ENCODE measurements around the gene CRY1. TPM values are rescaled to one million over a fixed set of nuclear protein-coding genes. Genes with fewer than 3 reads are reported as not detected.

CRY1 gene
- total RNA-seq, 4 donors from 2014 or later: 23.7 to 51.2 (median 40.1) TPM

DNA sequence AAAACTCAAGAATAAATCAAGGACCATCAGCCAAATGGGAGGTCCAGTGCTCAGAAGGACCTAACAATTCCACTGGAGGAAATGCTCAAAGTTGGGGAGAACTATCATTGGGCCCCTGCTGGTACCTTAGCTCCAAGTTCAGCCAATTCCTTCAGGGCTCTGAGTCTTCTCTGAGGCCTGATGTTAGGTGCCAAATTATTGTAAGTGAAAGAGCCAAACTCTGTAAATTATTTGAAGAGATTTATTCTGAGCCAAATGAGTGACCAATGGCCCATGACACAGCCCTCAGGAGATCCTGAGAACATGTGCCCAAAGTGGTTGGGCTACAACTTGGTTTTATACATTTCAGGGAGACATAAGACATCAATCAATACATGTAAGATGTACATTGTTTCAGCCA lies 145.9 kb downstream of the CRY1 start:
- H3K36me3 ChIP-seq: no peaks in the 10 kb centered on the region
- H3K27me3 ChIP-seq: no peaks in the 10 kb centered on the region
- no peaks in the 10 kb centered on the region for H3K9me3 ChIP-seq
- H3K4me1 ChIP-seq: no peaks in the 10 kb centered on the region
- ATAC-seq: no peak
- no peak overlapping the region for H3K4me3 ChIP-seq
- TF ChIP-seq EP300 (IDR thresholded peaks at IDR 0.05): no peak
- TF ChIP-seq POLR2AphosphoS5 (IDR thresholded peaks at IDR 0.05): no peak
- H3K27ac ChIP-seq: no peak overlapping the region

DNA sequence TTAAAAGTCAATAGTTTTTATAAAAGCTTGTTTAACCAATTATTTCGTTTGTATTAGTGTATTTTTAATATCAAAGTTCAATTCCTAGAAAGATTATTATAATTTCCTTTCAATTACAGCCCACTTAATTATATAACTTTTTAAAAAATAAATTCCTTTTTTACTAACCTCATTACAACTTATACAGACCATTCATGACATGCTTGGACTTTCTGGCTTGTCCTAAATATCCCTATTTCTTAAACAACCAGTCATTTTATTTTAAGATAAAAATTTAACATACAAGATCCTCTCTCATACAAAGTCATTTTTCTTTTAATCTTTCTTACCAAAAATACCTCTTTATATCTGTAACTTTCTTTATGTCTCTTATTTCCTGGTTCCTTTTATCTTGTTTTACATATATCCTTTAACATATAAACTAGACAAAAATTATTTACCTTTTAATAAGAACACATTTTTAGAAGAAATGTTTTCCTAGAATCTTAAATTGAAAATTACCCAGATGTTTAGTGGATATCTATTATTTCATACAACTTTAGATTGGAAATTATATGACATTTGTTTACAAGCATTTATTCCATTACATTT lies 148.0 kb downstream of the CRY1 start:
- no peak for ATAC-seq
- WGBS, 2 donors (ENCODE audit: low coverage in 1 of 2): 24 to 33% methylated on average over 1 of the region's 1 CpG
- Histone ChIP-seq H3K27me3 (no peaks in the 10 kb centered on the region), H3K36me3 (no peaks in the 10 kb centered on the region), H3K4me3 (no peak overlapping the region), H3K27ac (no peak overlapping the region), H3K4me1 (no peaks in the 10 kb centered on the region), H3K9me3 (no peaks in the 10 kb centered on the region)
- TF ChIP-seq EP300 (IDR thresholded peaks at IDR 0.05): no peak

DNA sequence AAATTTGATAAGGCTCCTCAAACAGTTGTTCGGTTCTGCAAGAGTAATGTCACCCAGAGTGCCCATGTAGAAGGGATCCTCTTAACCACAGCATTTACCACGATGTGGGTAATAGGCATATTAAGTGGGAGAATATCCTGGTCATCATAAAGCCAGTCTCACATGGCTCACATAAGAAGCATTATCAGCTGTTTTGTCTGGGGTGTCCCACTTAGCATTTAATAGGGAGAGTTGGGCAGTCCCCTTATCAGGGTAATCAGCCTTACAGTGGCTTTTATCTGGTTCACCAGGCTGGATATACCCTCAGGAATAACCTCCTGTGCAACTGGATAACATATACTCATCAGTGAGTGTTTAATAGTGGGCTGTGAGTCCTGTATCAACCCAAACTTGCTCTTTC lies 150.6 kb downstream of the CRY1 start:
- no peak overlapping the region for H3K4me3 ChIP-seq
- H3K4me1 ChIP-seq: no peaks in the 10 kb centered on the region
- H3K27ac ChIP-seq: no peak overlapping the region
- WGBS, 2 donors (ENCODE audit: low coverage in 1 of 2): 90 to 93% methylated on average over 2 of the region's 2 CpGs
- no peaks in the 10 kb centered on the region for H3K27me3 ChIP-seq
- TF ChIP-seq, protein P1, sequence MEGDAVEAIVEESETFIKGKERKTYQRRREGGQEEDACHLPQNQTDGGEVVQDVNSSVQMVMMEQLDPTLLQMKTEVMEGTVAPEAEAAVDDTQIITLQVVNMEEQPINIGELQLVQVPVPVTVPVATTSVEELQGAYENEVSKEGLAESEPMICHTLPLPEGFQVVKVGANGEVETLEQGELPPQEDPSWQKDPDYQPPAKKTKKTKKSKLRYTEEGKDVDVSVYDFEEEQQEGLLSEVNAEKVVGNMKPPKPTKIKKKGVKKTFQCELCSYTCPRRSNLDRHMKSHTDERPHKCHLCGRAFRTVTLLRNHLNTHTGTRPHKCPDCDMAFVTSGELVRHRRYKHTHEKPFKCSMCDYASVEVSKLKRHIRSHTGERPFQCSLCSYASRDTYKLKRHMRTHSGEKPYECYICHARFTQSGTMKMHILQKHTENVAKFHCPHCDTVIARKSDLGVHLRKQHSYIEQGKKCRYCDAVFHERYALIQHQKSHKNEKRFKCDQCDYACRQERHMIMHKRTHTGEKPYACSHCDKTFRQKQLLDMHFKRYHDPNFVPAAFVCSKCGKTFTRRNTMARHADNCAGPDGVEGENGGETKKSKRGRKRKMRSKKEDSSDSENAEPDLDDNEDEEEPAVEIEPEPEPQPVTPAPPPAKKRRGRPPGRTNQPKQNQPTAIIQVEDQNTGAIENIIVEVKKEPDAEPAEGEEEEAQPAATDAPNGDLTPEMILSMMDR (IDR thresholded peaks at IDR 0.05): no peak
- TF ChIP-seq POLR2A (IDR thresholded peaks at IDR 0.05) (no peak), POLR2AphosphoS5 (IDR thresholded peaks at IDR 0.05) (no peak), EP300 (IDR thresholded peaks at IDR 0.05) (no peak)
- no peaks in the 10 kb centered on the region for H3K36me3 ChIP-seq
- H3K9me3 ChIP-seq: no peaks in the 10 kb centered on the region
- no peak for ATAC-seq

DNA sequence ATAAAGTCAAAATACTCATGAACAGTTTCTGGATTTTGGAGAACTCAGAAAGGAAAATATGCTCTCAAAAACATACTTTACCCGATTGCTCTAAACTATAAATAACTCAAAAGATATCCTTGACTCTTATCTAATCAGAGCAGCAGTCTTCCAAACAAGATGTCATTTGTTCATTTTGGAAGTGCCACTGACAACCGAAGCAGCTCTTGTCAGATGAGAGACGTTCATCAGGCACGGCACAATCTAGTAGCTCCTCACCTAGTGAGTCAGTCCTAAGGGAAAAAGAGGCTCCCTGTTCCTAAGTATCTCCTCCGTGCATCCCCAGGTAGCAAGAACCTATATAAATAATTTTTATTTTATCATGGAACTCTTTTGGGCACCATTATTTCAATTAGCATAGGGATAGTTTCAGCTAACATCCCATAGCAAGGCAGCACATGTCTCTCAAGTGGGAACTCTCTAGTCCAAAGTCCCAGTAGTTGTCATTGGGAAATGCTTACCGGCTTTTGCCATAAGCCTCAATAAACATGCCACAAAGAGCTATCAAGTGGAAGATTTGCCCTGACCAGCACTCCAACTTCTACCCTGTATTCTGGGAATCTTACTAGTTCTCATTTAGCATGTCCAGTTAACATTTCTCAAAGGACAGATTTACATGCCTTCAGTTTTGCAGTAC lies 151.7 kb downstream of the CRY1 start:
- Histone ChIP-seq H3K4me1 (no peaks in the 10 kb centered on the region), H3K36me3 (no peaks in the 10 kb centered on the region), H3K27me3 (no peaks in the 10 kb centered on the region), H3K27ac (no peak overlapping the region), H3K9me3 (no peaks in the 10 kb centered on the region), H3K4me3 (no peak overlapping the region)
- 41 to 68% methylated on average over 6 of the region's 6 CpGs for WGBS, 2 donors (ENCODE audit: low coverage in 1 of 2)
- ATAC-seq: no peak
- TF ChIP-seq, protein P1 (IDR thresholded peaks at IDR 0.05): no peak
- TF ChIP-seq POLR2AphosphoS5 (IDR thresholded peaks at IDR 0.05) (no peak), EP300 (IDR thresholded peaks at IDR 0.05) (no peak), POLR2A (IDR thresholded peaks at IDR 0.05) (no peak)

Other genes with a start within 250 kb of the CRY1 start
- 10 to 100 TPM; 36.1 to 48.1 (median 42.0) TPM for gene TMEM263, start 137.6 kb downstream of the CRY1 start, total RNA-seq
- 10 to 100 TPM; 22.5 to 35.0 (median 29.4) TPM for gene MTERF2, start 106.4 kb downstream of the CRY1 start, total RNA-seq